Esophagus squamous epithelium (tissue), 4 donors: Measurements from ENCODE around the gene SH3PXD2A.

Experiments used
- CTCF ChIP-seq, 6 experiments: fragments of 450-650 bp in 4 of 6; fragments of 200-600 bp in 2 of 6; sonication (generic) in 2 of 6; IDR thresholded peaks; one replicate each; pipeline ENCODE4 v1.5.1; 2016 to 2019; ENCODE audit warnings: antibody characterized with exemption in 6 of 6, mild to moderate bottlenecking in 4 of 6, moderate library complexity in 4 of 6
- POLR2A ChIP-seq, 4 donors: fragments of 450-650 bp; IDR thresholded peaks; one replicate each; pipeline ENCODE4 v1.6.1; 2017; ENCODE audit warnings: antibody characterized with exemption in 4 of 4, mild to moderate bottlenecking in 4 of 4, moderate library complexity in 3 of 4

GRCh38 chr10:103807996-103808395 lies 47.4 kb downstream of the SH3PXD2A start:
- no peak for TF ChIP-seq CTCF (IDR thresholded peaks at IDR 0.05)
- TF ChIP-seq POLR2A (IDR thresholded peaks at IDR 0.05) = no peak
